ENCODE measurements around the gene DSE.

The DSE gene

GRCh38 chr6:116400328-116400727 lies 29.6 kb downstream of the DSE start:
- TF ChIP-seq POLR2AphosphoS5 (IDR thresholded peaks at IDR 0.05; ENCODE audit: low read depth, low read length) = no peak
- TF ChIP-seq, protein P1, sequence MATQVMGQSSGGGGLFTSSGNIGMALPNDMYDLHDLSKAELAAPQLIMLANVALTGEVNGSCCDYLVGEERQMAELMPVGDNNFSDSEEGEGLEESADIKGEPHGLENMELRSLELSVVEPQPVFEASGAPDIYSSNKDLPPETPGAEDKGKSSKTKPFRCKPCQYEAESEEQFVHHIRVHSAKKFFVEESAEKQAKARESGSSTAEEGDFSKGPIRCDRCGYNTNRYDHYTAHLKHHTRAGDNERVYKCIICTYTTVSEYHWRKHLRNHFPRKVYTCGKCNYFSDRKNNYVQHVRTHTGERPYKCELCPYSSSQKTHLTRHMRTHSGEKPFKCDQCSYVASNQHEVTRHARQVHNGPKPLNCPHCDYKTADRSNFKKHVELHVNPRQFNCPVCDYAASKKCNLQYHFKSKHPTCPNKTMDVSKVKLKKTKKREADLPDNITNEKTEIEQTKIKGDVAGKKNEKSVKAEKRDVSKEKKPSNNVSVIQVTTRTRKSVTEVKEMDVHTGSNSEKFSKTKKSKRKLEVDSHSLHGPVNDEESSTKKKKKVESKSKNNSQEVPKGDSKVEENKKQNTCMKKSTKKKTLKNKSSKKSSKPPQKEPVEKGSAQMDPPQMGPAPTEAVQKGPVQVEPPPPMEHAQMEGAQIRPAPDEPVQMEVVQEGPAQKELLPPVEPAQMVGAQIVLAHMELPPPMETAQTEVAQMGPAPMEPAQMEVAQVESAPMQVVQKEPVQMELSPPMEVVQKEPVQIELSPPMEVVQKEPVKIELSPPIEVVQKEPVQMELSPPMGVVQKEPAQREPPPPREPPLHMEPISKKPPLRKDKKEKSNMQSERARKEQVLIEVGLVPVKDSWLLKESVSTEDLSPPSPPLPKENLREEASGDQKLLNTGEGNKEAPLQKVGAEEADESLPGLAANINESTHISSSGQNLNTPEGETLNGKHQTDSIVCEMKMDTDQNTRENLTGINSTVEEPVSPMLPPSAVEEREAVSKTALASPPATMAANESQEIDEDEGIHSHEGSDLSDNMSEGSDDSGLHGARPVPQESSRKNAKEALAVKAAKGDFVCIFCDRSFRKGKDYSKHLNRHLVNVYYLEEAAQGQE (IDR thresholded peaks at IDR 0.05; ENCODE audit: insufficient read depth in 1 of 2, low read depth in 2 of 2, low read length in 2 of 2) = no peak
- no peak for TF ChIP-seq FOXP2 (optimal IDR thresholded peaks at IDR 0.05; ENCODE audit: borderline replicate concordance, extremely low read depth, extremely low read length, insufficient read depth)
- TF ChIP-seq SIN3A (IDR thresholded peaks at IDR 0.05; ENCODE audit: borderline replicate concordance, insufficient read depth, low read length) = no peak
- no peak for TF ChIP-seq TAF1 (IDR thresholded peaks at IDR 0.05; ENCODE audit: borderline replicate concordance, insufficient read depth, low read length)

- TF ChIP-seq SIN3A (IDR thresholded peaks at IDR 0.05; ENCODE audit: borderline replicate concordance, insufficient read depth, low read length) = no peak
- no peak for TF ChIP-seq FOXP2 (optimal IDR thresholded peaks at IDR 0.05; ENCODE audit: borderline replicate concordance, extremely low read depth, extremely low read length, insufficient read depth)
- TF ChIP-seq, protein P1 (IDR thresholded peaks at IDR 0.05; ENCODE audit: insufficient read depth in 1 of 2, low read depth in 2 of 2, low read length in 2 of 2) = no peak
- TF ChIP-seq POLR2AphosphoS5 (IDR thresholded peaks at IDR 0.05; ENCODE audit: low read depth, low read length) = no peak
- TF ChIP-seq TAF1 (IDR thresholded peaks at IDR 0.05; ENCODE audit: borderline replicate concordance, insufficient read depth, low read length) = no peak
Observed at GRCh38 chr6:116402108-116402937, 31.6 kb downstream of the DSE start.

DNA sequence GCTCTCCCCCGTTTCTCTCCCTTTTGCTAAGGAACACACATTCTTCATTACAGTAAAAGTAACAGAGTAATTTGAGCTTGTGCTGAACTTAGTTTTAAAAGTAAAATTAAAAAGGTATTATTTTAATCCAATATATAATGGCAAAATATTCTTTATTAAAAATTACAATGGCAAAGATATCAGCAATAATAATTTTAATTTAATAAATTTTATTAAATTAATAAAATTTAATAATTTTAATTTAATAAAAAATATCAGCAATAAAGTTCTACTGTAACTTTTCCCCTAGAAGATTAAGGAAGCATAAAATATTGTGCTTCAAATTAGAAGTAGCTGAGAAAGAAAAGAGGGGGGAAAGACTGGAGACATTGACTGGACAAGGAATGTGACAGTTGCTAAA lies 32.5 kb downstream of the DSE start:
- TF ChIP-seq FOXP2 (optimal IDR thresholded peaks at IDR 0.05; ENCODE audit: borderline replicate concordance, extremely low read depth, extremely low read length, insufficient read depth) = no peak
- no peak for TF ChIP-seq POLR2AphosphoS5 (IDR thresholded peaks at IDR 0.05; ENCODE audit: low read depth, low read length)
- no peak for TF ChIP-seq TAF1 (IDR thresholded peaks at IDR 0.05; ENCODE audit: borderline replicate concordance, insufficient read depth, low read length)
- no peak for TF ChIP-seq SIN3A (IDR thresholded peaks at IDR 0.05; ENCODE audit: borderline replicate concordance, insufficient read depth, low read length)
- TF ChIP-seq, protein P1 (IDR thresholded peaks at IDR 0.05; ENCODE audit: insufficient read depth in 1 of 2, low read depth in 2 of 2, low read length in 2 of 2) = no peak

DNA sequence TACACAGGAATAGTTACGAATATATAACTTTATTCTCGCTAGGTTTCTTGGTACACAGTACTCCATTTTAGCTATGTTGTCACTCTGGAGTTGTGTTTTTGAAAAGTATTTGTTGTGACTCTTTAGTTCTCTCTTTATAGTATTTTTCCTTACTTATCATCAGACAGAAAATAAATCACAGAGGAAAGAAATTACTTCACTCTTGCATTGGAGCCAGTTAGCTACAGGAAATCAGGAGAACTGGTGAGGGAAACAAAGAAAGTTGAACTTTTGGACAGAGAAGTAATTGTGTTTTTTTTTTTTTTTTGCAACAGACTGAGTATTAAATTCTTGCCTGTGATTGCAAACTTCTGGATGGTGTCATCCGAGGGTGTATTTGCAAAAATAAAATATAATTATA lies 33.9 kb downstream of the DSE start:
- TF ChIP-seq TAF1 (IDR thresholded peaks at IDR 0.05; ENCODE audit: borderline replicate concordance, insufficient read depth, low read length) (no peak), FOXP2 (optimal IDR thresholded peaks at IDR 0.05; ENCODE audit: borderline replicate concordance, extremely low read depth, extremely low read length, insufficient read depth) (no peak), POLR2AphosphoS5 (IDR thresholded peaks at IDR 0.05; ENCODE audit: low read depth, low read length) (no peak), SIN3A (IDR thresholded peaks at IDR 0.05; ENCODE audit: borderline replicate concordance, insufficient read depth, low read length) (no peak)
- TF ChIP-seq, protein P1 (IDR thresholded peaks at IDR 0.05; ENCODE audit: insufficient read depth in 1 of 2, low read depth in 2 of 2, low read length in 2 of 2) = no peak
